Esophagus muscularis mucosa (tissue), 4 donors: ENCODE data around the gene ITPRIPL2. TPM values are rescaled to one million over a fixed set of nuclear protein-coding genes. Genes with fewer than 3 reads are reported as not detected.

Experiments
- DNase-seq: peaks from one replicate; pipeline ENCODE4 v3.0.0-alpha.2; 2017; ENCODE audit errors: extremely low spot score
- H3K27ac ChIP-seq, 4 donors: fragments of 200-600 bp; sonication (generic); replicated peaks in 1 of 4; 1 replicate in 3 of 4; 2 replicates in 1 of 4; pipeline ENCODE4 v1.5.1; 2016 to 2019; ENCODE audit warnings: mild to moderate bottlenecking in 1 of 4
- H3K27me3 ChIP-seq, 4 donors: fragments of 200-600 bp; sonication (generic); one replicate each; pipeline versions ENCODE4 v1.5.1 to v1.6.0; 2016 to 2019
- H3K36me3 ChIP-seq, 4 donors: fragments of 200-600 bp; sonication (generic); one replicate each; pipeline ENCODE4 v1.5.1; 2016 to 2019
- H3K4me1 ChIP-seq, 4 donors: fragments of 200-600 bp; sonication (generic); one replicate each; pipeline ENCODE4 v1.5.1; 2016 to 2019
- H3K4me3 ChIP-seq, 4 donors: fragments of 200-600 bp; sonication (generic); 1 replicate in 2 of 4; 2 replicates in 2 of 4; pipeline ENCODE4 v1.5.1; 2016 to 2019; ENCODE audit warnings: mild to moderate bottlenecking in 4 of 4, moderate library complexity in 1 of 4
- H3K9me3 ChIP-seq, 4 donors: fragments of 200-600 bp; sonication (generic); 1 replicate in 3 of 4; 2 replicates in 1 of 4; pipeline ENCODE4 v1.5.1; 2016 to 2019
- EP300 ChIP-seq: sonication (generic); formaldehyde crosslinking; IDR thresholded peaks from one replicate; pipeline ENCODE4 v1.6.1; 2017; ENCODE audit warnings: antibody characterized with exemption
- POLR2A ChIP-seq: fragments of 450-650 bp; IDR thresholded peaks from one replicate; pipeline ENCODE4 v1.6.1; 2017; ENCODE audit warnings: antibody characterized with exemption, moderate library complexity, mild to moderate bottlenecking, low read depth
- POLR2AphosphoS5 ChIP-seq, 2 donors: sonication (generic); formaldehyde crosslinking; IDR thresholded peaks; one replicate each; pipeline ENCODE4 v1.6.1; 2017; ENCODE audit warnings: antibody characterized with exemption in 2 of 2
- WGBS: methylation state at CpG from one replicate; pipeline ENCODE4 v1.1.5; 2018; 5-methylcytosine and 5-hydroxymethylcytosine counted together
- intact Hi-C: fragments of 100-400 bp; cut with DNase I; formaldehyde crosslinking; loops from one replicate; pipeline ENCODE4 v1.15.1; 2023
- total RNA-seq, 4 donors: library from RNA; depleted of rRNA; stranded (reverse); fragments of >200 nt; gene quantifications; one replicate each; pipeline versions ENCODE4 v1.1.0 to v1.2.1, GENCODE V29; 2016
- TF ChIP-seq, protein P1 (sequence below), 3 experiments: fragments of 200-600 bp in 2 of 3; fragments of 450-650 bp in 1 of 3; sonication (generic) in 2 of 3; IDR thresholded peaks; one replicate each; pipeline ENCODE4 v1.5.1; 2017 to 2019; ENCODE audit warnings: antibody characterized with exemption in 3 of 3, mild to moderate bottlenecking in 2 of 3, moderate library complexity in 1 of 3

Gene ITPRIPL2
- total RNA-seq, 4 donors from 2014 or later: 56.1 to 111 (median 83.2) TPM

DNA sequence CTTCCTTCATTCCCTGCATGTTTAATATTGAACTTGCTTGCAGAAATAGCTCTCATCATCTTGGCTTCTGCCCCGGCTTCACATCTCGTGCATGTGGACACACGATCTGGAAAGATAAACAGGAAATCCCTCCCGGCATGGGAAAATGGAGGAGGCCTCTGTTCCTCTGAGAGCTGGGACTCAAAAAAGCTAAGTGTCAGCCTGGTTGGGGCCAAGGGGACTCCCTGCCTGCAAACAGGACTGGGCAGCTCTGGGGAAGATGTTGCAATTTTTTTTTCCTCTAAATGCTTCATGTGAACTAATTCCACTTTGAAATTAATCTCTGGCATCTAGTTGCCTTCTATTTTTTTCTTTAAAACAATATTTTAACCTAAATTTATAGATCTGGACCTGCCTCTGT, 24.8 kb downstream of the ITPRIPL2 start:
- Histone ChIP-seq H3K9me3 (no peaks in the 10 kb centered on the region), H3K36me3 (no peaks in the 10 kb centered on the region), H3K27me3 (no peaks in the 10 kb centered on the region), H3K4me3 (no peak overlapping the region), H3K27ac (no peak overlapping the region), H3K4me1 (peaks cover 19 to 44% (median 28%) of the 10 kb centered on the region in 4 donors)
- intact Hi-C loops: no loop called here
- WGBS: 11% methylated on average over 4 of the region's 4 CpGs
- TF ChIP-seq POLR2AphosphoS5 (IDR thresholded peaks at IDR 0.05) (peak; percentile 27 to 44), EP300 (no peak)
- peak; percentile 95 for DNase-seq

DNA sequence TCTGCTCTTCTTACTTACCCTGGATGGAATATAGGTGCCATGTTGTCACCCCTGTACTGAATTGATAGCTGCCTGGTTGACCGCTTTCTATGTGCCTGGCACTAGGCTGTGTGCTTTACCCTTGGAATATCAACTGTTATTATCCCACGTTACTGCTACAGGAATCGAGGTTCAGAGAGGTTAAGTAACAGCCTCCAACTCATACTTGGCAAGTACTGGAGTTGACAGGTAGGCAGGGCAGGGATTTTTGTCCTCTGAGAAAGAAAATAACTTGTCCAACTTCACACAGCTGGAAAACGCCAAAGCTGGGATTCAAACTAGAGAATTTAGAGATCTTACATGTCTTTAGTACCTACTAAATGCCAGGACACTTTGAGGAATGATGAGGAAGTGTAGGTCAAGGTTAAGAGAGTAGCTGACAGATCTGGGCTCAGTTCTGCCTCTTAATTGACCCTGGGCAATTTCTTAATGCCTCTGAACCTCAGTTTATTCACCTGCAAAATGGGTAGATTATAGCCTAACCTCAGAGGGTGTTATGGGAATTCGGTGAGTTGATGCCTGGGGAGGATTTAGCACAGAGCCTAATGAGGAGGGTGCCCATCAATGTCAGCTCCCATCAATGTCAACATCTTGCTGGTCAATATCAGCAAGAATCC, 25.8 kb downstream of the ITPRIPL2 start:
- Histone ChIP-seq H3K36me3 (no peaks in the 10 kb centered on the region), H3K27me3 (no peaks in the 10 kb centered on the region), H3K9me3 (no peaks in the 10 kb centered on the region), H3K27ac (no peak overlapping the region), H3K4me1 (peaks cover 19 to 44% (median 28%) of the 10 kb centered on the region in 4 donors), H3K4me3 (no peak overlapping the region)
- no peak for TF ChIP-seq EP300
- no peak for TF ChIP-seq POLR2AphosphoS5 (IDR thresholded peaks at IDR 0.05)
- TF ChIP-seq POLR2A: no peak
- TF ChIP-seq, protein P1, sequence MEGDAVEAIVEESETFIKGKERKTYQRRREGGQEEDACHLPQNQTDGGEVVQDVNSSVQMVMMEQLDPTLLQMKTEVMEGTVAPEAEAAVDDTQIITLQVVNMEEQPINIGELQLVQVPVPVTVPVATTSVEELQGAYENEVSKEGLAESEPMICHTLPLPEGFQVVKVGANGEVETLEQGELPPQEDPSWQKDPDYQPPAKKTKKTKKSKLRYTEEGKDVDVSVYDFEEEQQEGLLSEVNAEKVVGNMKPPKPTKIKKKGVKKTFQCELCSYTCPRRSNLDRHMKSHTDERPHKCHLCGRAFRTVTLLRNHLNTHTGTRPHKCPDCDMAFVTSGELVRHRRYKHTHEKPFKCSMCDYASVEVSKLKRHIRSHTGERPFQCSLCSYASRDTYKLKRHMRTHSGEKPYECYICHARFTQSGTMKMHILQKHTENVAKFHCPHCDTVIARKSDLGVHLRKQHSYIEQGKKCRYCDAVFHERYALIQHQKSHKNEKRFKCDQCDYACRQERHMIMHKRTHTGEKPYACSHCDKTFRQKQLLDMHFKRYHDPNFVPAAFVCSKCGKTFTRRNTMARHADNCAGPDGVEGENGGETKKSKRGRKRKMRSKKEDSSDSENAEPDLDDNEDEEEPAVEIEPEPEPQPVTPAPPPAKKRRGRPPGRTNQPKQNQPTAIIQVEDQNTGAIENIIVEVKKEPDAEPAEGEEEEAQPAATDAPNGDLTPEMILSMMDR (IDR thresholded peaks at IDR 0.05): no peak
- no peak for DNase-seq
- intact Hi-C loops: no loop called here
- 78% methylated on average over 5 of the region's 5 CpGs for WGBS

DNA sequence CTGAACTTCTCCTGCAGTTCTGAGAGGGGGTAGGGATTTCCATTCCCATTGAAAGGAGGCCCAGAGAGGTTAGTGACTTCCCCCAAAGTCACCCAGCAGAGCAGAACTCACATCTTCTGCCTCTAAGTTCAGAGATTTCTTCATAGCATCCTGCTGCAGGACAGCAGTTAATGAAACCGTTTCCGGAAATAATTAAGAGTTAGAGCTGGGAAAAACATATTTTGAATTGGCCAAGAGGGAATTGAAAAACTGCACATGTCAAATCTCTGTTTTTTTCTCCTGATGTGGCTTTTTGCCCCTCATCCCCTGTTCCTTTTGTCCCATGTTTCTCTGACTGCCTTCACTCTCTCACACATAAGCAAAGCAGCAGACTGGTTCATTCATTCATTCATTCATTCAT, 26.6 kb downstream of the ITPRIPL2 start:
- peaks cover 19 to 44% (median 28%) of the 10 kb centered on the region in 4 donors for H3K4me1 ChIP-seq
- WGBS: 82% methylated on average over 2 of the region's 2 CpGs
- no peak overlapping the region for H3K27ac ChIP-seq
- no peaks in the 10 kb centered on the region for H3K27me3 ChIP-seq
- no peaks in the 10 kb centered on the region for H3K36me3 ChIP-seq
- no peak for DNase-seq
- H3K4me3 ChIP-seq: no peak overlapping the region
- no peak for TF ChIP-seq POLR2AphosphoS5 (IDR thresholded peaks at IDR 0.05)
- TF ChIP-seq EP300: no peak
- TF ChIP-seq, protein P1 (IDR thresholded peaks at IDR 0.05): no peak
- TF ChIP-seq POLR2A: no peak
- intact Hi-C loops: no loop called here
- H3K9me3 ChIP-seq: no peaks in the 10 kb centered on the region

DNA sequence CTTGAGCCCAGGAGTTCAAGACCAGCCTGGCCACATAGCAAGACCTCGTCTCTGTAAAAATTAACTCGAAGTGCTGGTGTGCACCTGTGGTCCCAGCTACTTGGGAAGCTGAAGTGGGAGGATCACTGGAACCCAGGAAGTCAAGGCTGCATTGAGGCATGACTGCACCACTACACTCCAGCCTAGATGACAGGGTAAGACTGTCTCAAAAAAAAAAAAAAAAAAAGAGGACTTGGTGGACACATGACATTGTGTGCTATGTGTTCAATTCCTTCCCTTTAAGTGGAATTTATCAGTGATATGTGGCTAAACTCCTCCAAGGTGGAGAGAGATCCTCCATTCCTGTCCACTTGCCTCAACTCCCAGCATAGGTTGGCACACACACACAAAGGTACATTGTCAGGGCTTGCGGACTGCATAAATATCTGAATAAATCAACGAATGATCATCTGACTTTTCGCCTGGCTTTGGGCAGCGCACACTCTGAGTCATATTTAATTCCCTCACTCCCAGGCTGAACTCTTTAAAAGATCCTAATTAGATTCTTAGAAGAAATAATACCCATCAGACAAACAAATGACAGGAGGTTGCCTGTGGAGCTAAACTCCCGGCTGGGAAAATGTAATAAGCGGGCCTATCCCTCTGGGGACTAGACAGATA, 29.3 kb downstream of the ITPRIPL2 start:
- Histone ChIP-seq H3K4me3 (no peak overlapping the region), H3K27me3 (no peaks in the 10 kb centered on the region), H3K36me3 (no peaks in the 10 kb centered on the region), H3K9me3 (peaks cover 0 to 7% (median 3%) of the 10 kb centered on the region in 4 donors), H3K4me1 (peaks cover 7 to 21% (median 9%) of the 10 kb centered on the region in 4 donors), H3K27ac (no peak overlapping the region)
- TF ChIP-seq, protein P1 (IDR thresholded peaks at IDR 0.05): no peak
- TF ChIP-seq EP300: no peak
- TF ChIP-seq POLR2A: no peak
- intact Hi-C loops: no loop called here
- WGBS: 90% methylated on average over 8 of the region's 8 CpGs
- DNase-seq: no peak

DNA sequence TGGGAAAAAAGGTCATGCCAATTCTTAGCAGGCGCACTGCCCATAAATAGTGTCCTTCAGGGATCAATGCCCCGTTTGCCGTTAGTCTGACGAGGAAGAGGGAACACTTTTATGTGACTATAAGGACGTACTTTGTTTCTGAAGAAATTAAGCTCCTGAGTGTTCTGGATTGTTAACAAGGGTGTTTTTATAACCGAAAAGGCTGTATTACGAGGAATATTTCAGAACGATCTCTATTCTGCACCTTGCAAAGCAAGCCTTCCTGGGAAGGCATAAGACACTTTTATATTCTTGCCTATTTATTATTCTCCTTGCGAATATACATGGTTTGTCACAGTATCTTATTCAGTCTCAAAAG, 29.8 kb downstream of the ITPRIPL2 start:
- no peaks in the 10 kb centered on the region for H3K36me3 ChIP-seq
- no peaks in the 10 kb centered on the region for H3K27me3 ChIP-seq
- intact Hi-C loops: no loop called here
- DNase-seq: no peak
- peaks cover 4 to 16% (median 7%) of the 10 kb centered on the region in 4 donors for H3K4me1 ChIP-seq
- TF ChIP-seq POLR2AphosphoS5 (IDR thresholded peaks at IDR 0.05): no peak
- no peak for TF ChIP-seq EP300
- TF ChIP-seq POLR2A: no peak
- TF ChIP-seq, protein P1 (IDR thresholded peaks at IDR 0.05): no peak
- H3K27ac ChIP-seq: no peak overlapping the region
- no peak overlapping the region for H3K4me3 ChIP-seq
- WGBS: 84% methylated on average over 9 of the region's 9 CpGs
- peaks cover 0 to 8% (median 4%) of the 10 kb centered on the region in 4 donors for H3K9me3 ChIP-seq
